DND-41 (cell line): ENCODE results near the gene MICOS13.

Source experiments
- ATAC-seq: fragments of 200-7000 bp; cut with Tn5 transposase; 3 replicates; pipeline ENCODE4 v1.9.1; 2021; ENCODE audit warnings: low read depth; ENCODE audit not compliant: insufficient read depth
- DNase-seq: peaks from one replicate; pipeline ENCODE4 v3.0.0-alpha.2; 2020
- H2AFZ ChIP-seq: 2 replicates; pipeline ENCODE4 v1.6.0; 2012; ENCODE audit warnings: low read depth, low read length
- H3K27ac ChIP-seq: 2 replicates; pipeline ENCODE4 v1.5.1; 2012; ENCODE audit warnings: low read length, inconsistent platforms
- H3K27me3 ChIP-seq: fragments of 200-600 bp; sonication (generic); 2 replicates; pipeline ENCODE4 v1.6.0; 2012; ENCODE audit warnings: low read length, mild to moderate bottlenecking, inconsistent platforms; ENCODE audit not compliant: insufficient read depth, poor library complexity
- H3K36me3 ChIP-seq: 2 replicates; pipeline ENCODE4 v1.5.1; 2012; ENCODE audit warnings: low read length, inconsistent platforms; ENCODE audit not compliant: insufficient read depth
- H3K4me1 ChIP-seq: 2 replicates; pipeline ENCODE4 v1.5.1; 2012; ENCODE audit warnings: mild to moderate bottlenecking, low read length; ENCODE audit not compliant: insufficient read depth
- H3K4me2 ChIP-seq: 2 replicates; pipeline ENCODE4 v1.6.0; 2012; ENCODE audit warnings: mild to moderate bottlenecking, moderate library complexity, low read length, inconsistent platforms; ENCODE audit not compliant: insufficient read depth
- H3K4me3 ChIP-seq, 2 experiments: fragments of 200-600 bp in 1 of 2; shearing (Covaris generic) in 1 of 2; 2 replicates each; pipeline ENCODE4 v1.5.1; 2012 to 2016; ENCODE audit warnings: inconsistent platforms in 2 of 2, low read length in 2 of 2, mild to moderate bottlenecking in 2 of 2, low read depth in 1 of 2, moderate library complexity in 1 of 2
- H3K79me2 ChIP-seq: 2 replicates; pipeline ENCODE4 v1.6.0; 2012; ENCODE audit warnings: low read length, inconsistent platforms; ENCODE audit not compliant: insufficient read depth
- H3K9ac ChIP-seq: 2 replicates; pipeline ENCODE4 v1.6.0; 2012; ENCODE audit warnings: low read depth, mild to moderate bottlenecking, inconsistent platforms, low read length, moderate library complexity
- H3K9me3 ChIP-seq: 2 replicates; pipeline ENCODE4 v1.5.1; 2012; ENCODE audit warnings: low read length, moderate library complexity, mild to moderate bottlenecking, inconsistent platforms; ENCODE audit not compliant: insufficient read depth, severe bottlenecking
- H4K20me1 ChIP-seq: 2 replicates; pipeline ENCODE4 v1.6.0; 2012; ENCODE audit warnings: low read length; ENCODE audit not compliant: insufficient read depth
- EZH2 ChIP-seq: IDR thresholded peaks from 3 replicates; pipeline ENCODE4 v1.6.1; 2012; ENCODE audit warnings: borderline replicate concordance, low read depth, mild to moderate bottlenecking, moderate library complexity, low read length, inconsistent platforms; ENCODE audit not compliant: severe bottlenecking
- TF ChIP-seq, protein P1 (sequence below): IDR thresholded peaks from 2 replicates; pipeline ENCODE4 v1.5.1; 2012; ENCODE audit warnings: borderline replicate concordance, low read length, moderate library complexity, mild to moderate bottlenecking; ENCODE audit not compliant: poor library complexity, severe bottlenecking; ENCODE audit errors: extremely low read depth

MICOS13 gene

GRCh38 chr19:5631567-5632240, 48.6 kb downstream of the MICOS13 start:
- no peak overlapping the region for H3K4me3 ChIP-seq
- ATAC-seq (no peak), DNase-seq (no peak)
- H4K20me1 ChIP-seq = peaks cover 88% of the 10 kb centered on the region
- peaks cover 87% of the 10 kb centered on the region for H3K36me3 ChIP-seq
- peaks cover 98% of the 10 kb centered on the region for H3K79me2 ChIP-seq
- H3K4me1 ChIP-seq = peaks cover 23% of the 10 kb centered on the region
- no peak for TF ChIP-seq EZH2
- TF ChIP-seq, protein P1, sequence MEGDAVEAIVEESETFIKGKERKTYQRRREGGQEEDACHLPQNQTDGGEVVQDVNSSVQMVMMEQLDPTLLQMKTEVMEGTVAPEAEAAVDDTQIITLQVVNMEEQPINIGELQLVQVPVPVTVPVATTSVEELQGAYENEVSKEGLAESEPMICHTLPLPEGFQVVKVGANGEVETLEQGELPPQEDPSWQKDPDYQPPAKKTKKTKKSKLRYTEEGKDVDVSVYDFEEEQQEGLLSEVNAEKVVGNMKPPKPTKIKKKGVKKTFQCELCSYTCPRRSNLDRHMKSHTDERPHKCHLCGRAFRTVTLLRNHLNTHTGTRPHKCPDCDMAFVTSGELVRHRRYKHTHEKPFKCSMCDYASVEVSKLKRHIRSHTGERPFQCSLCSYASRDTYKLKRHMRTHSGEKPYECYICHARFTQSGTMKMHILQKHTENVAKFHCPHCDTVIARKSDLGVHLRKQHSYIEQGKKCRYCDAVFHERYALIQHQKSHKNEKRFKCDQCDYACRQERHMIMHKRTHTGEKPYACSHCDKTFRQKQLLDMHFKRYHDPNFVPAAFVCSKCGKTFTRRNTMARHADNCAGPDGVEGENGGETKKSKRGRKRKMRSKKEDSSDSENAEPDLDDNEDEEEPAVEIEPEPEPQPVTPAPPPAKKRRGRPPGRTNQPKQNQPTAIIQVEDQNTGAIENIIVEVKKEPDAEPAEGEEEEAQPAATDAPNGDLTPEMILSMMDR = no peak
- no peak overlapping the region for H2AFZ ChIP-seq
- H3K27me3 ChIP-seq = no peaks in the 10 kb centered on the region
- H3K9me3 ChIP-seq = no peaks in the 10 kb centered on the region
- no peak overlapping the region for H3K9ac ChIP-seq
- H3K27ac ChIP-seq = no peak overlapping the region
- no peak overlapping the region for H3K4me2 ChIP-seq

- Histone ChIP-seq H3K9ac (no peak overlapping the region), H3K36me3 (peaks cover 88% of the 10 kb centered on the region), H2AFZ (no peak overlapping the region), H3K27me3 (no peaks in the 10 kb centered on the region), H3K4me2 (peak overlapping the region; percentile 28), H3K9me3 (no peaks in the 10 kb centered on the region), H3K4me3 (no peak overlapping the region), H3K27ac (no peak overlapping the region), H3K79me2 (peaks cover 98% of the 10 kb centered on the region), H4K20me1 (peaks cover 90% of the 10 kb centered on the region), H3K4me1 (peaks cover 49% of the 10 kb centered on the region)
- TF ChIP-seq, protein P1 = no peak
- no peak for TF ChIP-seq EZH2
- DNase-seq = no peak
- ATAC-seq = no peak
Observed at GRCh38 chr19:5628919-5629481, 51.3 kb downstream of the MICOS13 start.

DNA sequence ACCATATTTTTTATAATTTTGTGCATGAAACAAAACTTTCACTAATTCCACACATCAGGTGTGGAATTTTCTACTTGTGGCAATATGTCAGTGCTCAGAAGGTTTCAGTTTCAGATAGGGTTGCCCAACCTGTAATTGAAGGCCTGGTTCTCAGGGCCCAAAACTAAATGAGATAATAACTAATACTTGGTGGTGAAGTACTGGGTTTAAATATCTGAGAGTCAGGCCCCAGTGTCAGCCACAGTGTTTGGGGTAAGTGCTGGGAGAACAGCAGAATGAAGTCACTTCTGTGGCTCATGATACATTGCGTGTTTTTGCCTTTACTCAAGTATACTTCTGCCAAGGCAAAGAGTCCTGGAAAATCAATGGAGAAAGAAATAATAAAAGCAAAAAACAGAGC, 51.9 kb downstream of the MICOS13 start:
- DNase-seq (no peak), ATAC-seq (no peak)
- Histone ChIP-seq H3K79me2 (peaks cover 99% of the 10 kb centered on the region), H2AFZ (no peak overlapping the region), H4K20me1 (peaks cover 91% of the 10 kb centered on the region), H3K36me3 (peaks cover 84% of the 10 kb centered on the region), H3K4me3 (no peak overlapping the region), H3K4me2 (peak overlapping the region; percentile 37), H3K4me1 (peaks cover 49% of the 10 kb centered on the region), H3K27me3 (no peaks in the 10 kb centered on the region), H3K9me3 (no peaks in the 10 kb centered on the region), H3K9ac (no peak overlapping the region), H3K27ac (no peak overlapping the region)
- TF ChIP-seq EZH2 = no peak
- TF ChIP-seq, protein P1 = no peak
